HG03103 (cell line): ENCODE data around the gene RAB26.
"Not testable (repeated sequence)": the region's sequence is repeated elsewhere in the genome, so short reads cannot be mapped to it uniquely, and the experiment has no call there.

Experiments used
- ATAC-seq: cut with Tn5 transposase; IDR thresholded peaks from one replicate; pipeline ENCODE4 v1.9.1; 2021; ENCODE audit warnings: low read depth; ENCODE audit not compliant: unreplicated experiment

Gene RAB26

GRCh38 chr16:2194166-2194834 is 45.9 kb downstream of the RAB26 start:
- no peak for ATAC-seq

GRCh38 chr16:2194852-2195321 is 46.5 kb downstream of the RAB26 start:
- ATAC-seq, result no peak

DNA sequence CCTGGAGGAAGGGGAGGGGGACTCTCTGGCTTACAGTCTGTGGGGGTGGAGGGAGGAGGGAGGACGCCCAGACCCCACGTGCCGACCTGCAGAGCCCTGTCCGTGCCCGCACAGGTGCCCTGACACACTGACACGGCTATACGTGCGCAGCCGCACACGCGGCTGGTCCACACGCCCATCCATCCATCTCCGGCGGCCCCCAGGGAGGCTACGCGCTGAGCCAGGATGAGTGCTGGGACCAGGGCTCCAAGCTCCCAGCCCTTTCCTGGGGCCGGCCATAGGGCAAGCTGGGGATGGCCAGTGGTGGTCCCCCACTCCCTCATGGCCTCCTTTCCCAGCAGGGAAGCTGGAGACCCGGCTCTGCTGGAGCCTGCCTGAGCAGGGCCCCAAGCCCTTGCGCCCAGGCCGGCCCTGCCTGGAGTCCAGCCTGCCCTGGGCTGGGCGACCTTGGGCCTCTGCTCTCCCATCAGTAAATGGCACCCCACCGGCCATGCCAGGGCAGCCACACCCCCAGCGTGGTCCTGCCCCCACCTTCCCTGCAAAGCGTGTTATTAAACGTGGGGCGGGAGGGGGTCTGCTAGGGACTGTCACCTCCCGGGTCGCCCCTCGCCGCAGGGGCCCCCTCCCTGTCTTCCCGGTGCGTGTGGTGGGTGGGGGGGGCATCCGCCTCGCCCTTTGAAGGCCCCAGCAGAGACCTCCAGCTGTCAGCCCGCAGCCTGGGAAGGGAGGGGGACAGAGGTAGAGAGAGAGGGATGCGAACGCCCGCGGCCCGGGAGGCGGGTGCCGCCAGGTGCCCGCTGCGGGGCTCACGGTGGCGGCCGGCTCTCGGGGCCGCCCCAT is 47.1 kb downstream of the RAB26 start:
- ATAC-seq, result no peak

DNA sequence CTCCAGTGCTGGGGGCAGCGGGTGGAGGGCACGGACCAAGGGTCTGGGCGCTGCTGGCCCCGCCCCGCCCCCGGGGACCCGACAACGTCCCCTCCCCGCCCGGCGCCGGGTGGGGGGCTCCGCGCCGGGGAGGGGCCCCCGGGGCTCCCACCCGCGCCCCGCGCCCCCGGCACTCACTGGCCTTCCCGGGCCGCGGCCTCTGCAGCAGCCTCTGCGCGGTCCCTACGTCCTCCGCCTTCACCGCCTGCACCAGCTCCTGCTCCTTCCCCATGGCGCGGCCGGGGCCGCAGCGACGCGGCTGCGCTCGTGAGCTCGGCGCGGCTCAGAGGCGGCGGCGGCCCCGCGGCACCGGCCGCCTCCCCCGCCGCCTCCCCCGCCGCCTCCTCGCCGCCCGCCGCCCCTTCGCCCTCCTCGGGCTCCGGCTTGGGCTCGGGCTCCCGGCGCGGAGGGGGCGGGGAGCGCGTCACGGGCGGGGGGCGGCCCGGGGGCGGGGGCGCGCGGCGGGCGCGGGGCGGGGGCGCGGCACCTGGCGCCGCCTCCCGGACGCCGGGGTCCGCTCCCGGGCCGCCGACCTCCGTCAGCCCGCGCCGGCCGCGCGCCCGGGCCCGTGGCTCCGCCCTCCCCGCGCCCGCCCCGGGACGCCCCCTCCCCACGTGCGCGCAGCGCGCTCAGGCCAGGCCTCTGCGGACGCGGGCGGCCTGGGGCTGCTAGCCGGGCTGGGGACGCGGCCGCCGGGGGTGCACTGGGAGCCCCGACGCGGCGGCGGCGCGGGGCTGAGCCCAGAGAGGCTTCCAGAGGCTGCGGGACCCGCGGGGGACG is 47.9 kb downstream of the RAB26 start, which contains the start of gene CASKIN1:
CASKIN1 (minus strand) TSS at position 444 of the 819 bp plus-strand sequence; CDS start at position 271, 173 bp downstream.
- ATAC-seq, result no peak

- ATAC-seq, result no peak
These were observed 48.6 kb downstream of the RAB26 start for GRCh38 chr16:2196981-2197511.

DNA sequence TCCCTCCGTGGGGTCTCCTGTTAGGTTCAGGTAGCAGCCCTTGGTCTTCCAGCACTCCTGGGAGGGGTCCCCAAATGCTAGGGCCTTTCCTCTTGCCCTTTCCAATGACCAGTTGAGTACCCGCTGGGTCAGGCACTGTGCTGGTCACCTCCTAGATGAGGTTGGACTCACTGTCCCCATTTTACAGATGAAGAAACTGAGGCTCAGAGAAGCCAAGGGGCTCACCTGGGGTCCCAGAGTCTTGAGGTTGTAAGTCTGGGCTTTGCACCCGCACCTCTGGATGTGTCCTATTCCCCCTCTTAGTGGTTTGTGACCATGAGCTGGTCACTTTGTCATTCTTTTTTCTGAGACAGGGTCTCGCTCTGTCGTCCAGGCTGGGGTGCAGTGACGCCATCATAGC is 49.3 kb downstream of the RAB26 start:
- no peak for ATAC-seq

DNA sequence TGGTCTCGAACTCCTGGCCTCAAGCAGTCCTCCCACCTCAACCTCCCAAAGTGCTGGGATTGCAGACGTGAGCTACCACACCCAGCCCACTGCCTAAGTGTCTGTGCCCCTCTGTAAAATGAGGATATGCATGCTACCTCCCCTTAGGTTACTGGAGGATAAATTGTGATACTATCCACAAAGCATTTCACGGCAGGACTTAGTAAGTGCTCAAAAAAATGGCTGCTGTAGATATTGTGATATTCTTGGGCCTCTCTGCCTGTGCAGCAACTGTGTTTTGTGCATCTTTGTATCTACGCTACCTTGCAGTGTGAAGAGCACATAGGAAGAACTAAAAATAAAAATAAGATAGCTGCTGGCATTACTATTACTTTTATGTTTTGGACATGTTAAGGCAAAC is 49.9 kb downstream of the RAB26 start:
- no peak for ATAC-seq

- no peak for ATAC-seq
These were observed 50.7 kb downstream of the RAB26 start for GRCh38 chr16:2199095-2199494.

GRCh38 chr16:2199621-2200139 is 51.3 kb downstream of the RAB26 start:
- ATAC-seq, result no peak

GRCh38 chr16:2200313-2200712 is 51.9 kb downstream of the RAB26 start:
- ATAC-seq, result no peak

- not testable (repeated sequence) for ATAC-seq
These were observed 54.8 kb downstream of the RAB26 start for GRCh38 chr16:2203119-2203688.
